SU-DHL-6 (cell line): ENCODE data around the gene CSRNP3.

Experiments used
- CTCF ChIP-seq: fragments of 200-600 bp; sonication (generic); IDR thresholded peaks from one replicate; pipeline ENCODE4 v1.5.1; 2017; ENCODE audit warnings: antibody characterized with exemption, mild to moderate bottlenecking, low read length, moderate library complexity; ENCODE audit not compliant: insufficient read depth, poor library complexity, severe bottlenecking
- EZH2phosphoT487 ChIP-seq: fragments of 200-600 bp; sonication (generic), shearing (Covaris generic); conservative IDR thresholded peaks from 2 replicates; pipeline ENCODE4 v1.6.1; 2018; ENCODE audit warnings: mild to moderate bottlenecking, antibody characterized with exemption, low read length, moderate library complexity, mixed read lengths

GRCh38 chr2:165637396-165637795 lies 167.9 kb downstream of the CSRNP3 start:
- TF ChIP-seq CTCF (no peak), EZH2phosphoT487 (no peak)
